Endothelial cell of umbilical vein (primary cell): ENCODE results near the gene LRSAM1. TPM values are rescaled to one million over a fixed set of nuclear protein-coding genes. Genes with fewer than 3 reads are reported as not detected.
A peak's percentile ranks its signal among the peaks of the same experiment; 100 is the strongest.

Experiments used
- BruUV-seq: library from RNA; stranded (reverse); fragments of 400-500 nt; replicated peaks from 2 replicates; lab custom pipeline; 2021; lab: Mats Ljungman, UMichigan
- CTCF ChIA-PET: fragments of 300-600, 350-600 bp; sonication (Branson Sonifier 250); formaldehyde crosslinking; loops from one replicate; lab custom pipeline; 2021; ENCODE audit warnings: antibody characterized with exemption, inconsistent platforms; lab: Charles Lee
- POLR2A ChIA-PET: fragments of 300-600, 350-600 bp; sonication (Branson Sonifier 250); formaldehyde crosslinking; loops from one replicate; lab custom pipeline; 2021; ENCODE audit warnings: antibody characterized with exemption, inconsistent platforms; lab: Charles Lee
- DNase-seq: peaks from one replicate; pipeline ENCODE4 v3.0.0-alpha.2; 2011; ENCODE audit warnings: low read depth, low spot score
- FAIRE-seq: peaks from 2 replicates; lab custom pipeline; 2011; peaks lifted over from hg19 to GRCh38; lab: Jason Lieb, UNC
- H2AFZ ChIP-seq: 2 replicates; pipeline ENCODE4 v1.6.0; 2012; ENCODE audit warnings: low read depth, low read length, control low read depth, inconsistent platforms
- H3K27ac ChIP-seq: 2 replicates; pipeline ENCODE4 v1.5.1; 2011; ENCODE audit warnings: low read depth, mild to moderate bottlenecking, control low read depth, low read length, moderate library complexity; ENCODE audit not compliant: insufficient read depth
- H3K27me3 ChIP-seq, 2 experiments: 2 replicates each; pipeline versions ENCODE4 v1.6.0 to v1.6.1; 2011; ENCODE audit warnings: low read length in 2 of 2, mixed read lengths in 1 of 2; ENCODE audit not compliant: control insufficient read depth in 2 of 2, insufficient read depth in 2 of 2
- H3K36me3 ChIP-seq, 2 experiments: 2 replicates in 1 of 2; 3 replicates in 1 of 2; pipeline ENCODE4 v1.5.1; 2011; ENCODE audit warnings: low read length in 2 of 2, mild to moderate bottlenecking in 1 of 2, moderate library complexity in 1 of 2; ENCODE audit not compliant: control insufficient read depth in 2 of 2, insufficient read depth in 2 of 2; ENCODE audit errors: extremely low read depth in 1 of 2
- H3K4me1 ChIP-seq: 3 replicates; pipeline ENCODE4 v1.5.1; 2011; ENCODE audit warnings: mild to moderate bottlenecking, low read length; ENCODE audit not compliant: control insufficient read depth, insufficient read depth; ENCODE audit errors: extremely low read depth
- H3K4me2 ChIP-seq: 2 replicates; pipeline ENCODE4 v1.6.1; 2011; ENCODE audit warnings: low read length, control low read depth, mixed read lengths; ENCODE audit not compliant: insufficient read depth
- H3K4me3 ChIP-seq, 3 experiments: fragments of 200-600 bp in 1 of 3; sonication (generic), shearing (Covaris generic) in 1 of 3; replicated peaks in 1 of 3; 2 replicates each; pipeline ENCODE4 v1.5.1; 2011 to 2016; ENCODE audit warnings: control low read depth in 3 of 3, low read length in 3 of 3, mild to moderate bottlenecking in 2 of 3, inconsistent platforms in 1 of 3, low read depth in 1 of 3, moderate library complexity in 1 of 3; ENCODE audit not compliant: insufficient read depth in 1 of 3
- H3K79me2 ChIP-seq: 2 replicates; pipeline ENCODE4 v1.6.0; 2012; ENCODE audit warnings: low read length, inconsistent platforms; ENCODE audit not compliant: control insufficient read depth, insufficient read depth
- H3K9ac ChIP-seq: replicated peaks from 2 replicates; pipeline ENCODE3; 2011; ENCODE audit warnings: low read length, control low read depth; ENCODE audit not compliant: insufficient read depth; ENCODE audit errors: extremely low read depth
- H3K9me1 ChIP-seq: replicated peaks from 3 replicates; pipeline ENCODE4 v1.6.0; 2011; ENCODE audit warnings: mild to moderate bottlenecking, low read length; ENCODE audit not compliant: control insufficient read depth, insufficient read depth; ENCODE audit errors: extremely low read depth
- H3K9me3 ChIP-seq: replicated peaks from 2 replicates; pipeline ENCODE4 v1.5.1; 2012; ENCODE audit warnings: low read length, inconsistent platforms; ENCODE audit not compliant: control insufficient read depth, insufficient read depth
- H4K20me1 ChIP-seq: replicated peaks from 2 replicates; pipeline ENCODE3; 2011; ENCODE audit warnings: mild to moderate bottlenecking, low read length; ENCODE audit not compliant: control insufficient read depth, insufficient read depth; ENCODE audit errors: extremely low read depth
- EZH2 ChIP-seq: IDR thresholded peaks from 2 replicates; pipeline ENCODE4 v1.6.1; 2012; ENCODE audit warnings: borderline replicate concordance, low read depth, mild to moderate bottlenecking, moderate library complexity, low read length, inconsistent platforms; ENCODE audit not compliant: severe bottlenecking
- FOS ChIP-seq: IDR thresholded peaks from 2 replicates; pipeline ENCODE4 v1.6.1; 2011; ENCODE audit warnings: mild to moderate bottlenecking, low read length, moderate library complexity, borderline replicate concordance; ENCODE audit not compliant: insufficient read depth
- GATA2 ChIP-seq: IDR thresholded peaks from 2 replicates; pipeline ENCODE4 v1.7.0; 2011; ENCODE audit warnings: low read depth, mild to moderate bottlenecking, moderate library complexity, mixed read lengths, low read length; ENCODE audit not compliant: insufficient read length, insufficient read depth
- JUN ChIP-seq: IDR thresholded peaks from 2 replicates; pipeline ENCODE4 v1.6.1; 2011; ENCODE audit warnings: borderline replicate concordance, low read depth; ENCODE audit not compliant: insufficient read length, insufficient read depth
- MYC ChIP-seq: IDR thresholded peaks from one replicate; pipeline ENCODE4 v1.6.1; 2011; ENCODE audit warnings: mild to moderate bottlenecking, low read depth, low read length
- POLR2A ChIP-seq: IDR thresholded peaks from 2 replicates; pipeline ENCODE4 v1.6.1; 2012; ENCODE audit warnings: low read depth, mild to moderate bottlenecking, control low read depth, low read length
- POLR2AphosphoS5 ChIP-seq: IDR thresholded peaks from 2 replicates; pipeline ENCODE4 v1.6.1; 2012; ENCODE audit warnings: low read depth, mild to moderate bottlenecking, control low read depth, low read length, moderate library complexity; ENCODE audit not compliant: insufficient read depth
- dilution Hi-C: fragments of 300-500 bp; cut with MboI; formaldehyde crosslinking; loops from one replicate; pipeline ENCODE4 v1.15.0; 2019; ENCODE audit warnings: low sequenced_read_pairs; ENCODE audit not compliant: extremely low pct_ligation_motif_present
- intact Hi-C: fragments of 100-400 bp; cut with micrococcal nuclease; formaldehyde crosslinking; loops from one replicate; pipeline ENCODE4 v1.10.0; 2022
- polyA plus RNA-seq, 4 experiments: library from polyadenylated mRNA; depleted of rRNA in 3 of 4; stranded (reverse) in 3 of 4; unstranded in 1 of 4; fragments of >200 nt; gene quantifications; 2 replicates each; pipeline versions ENCODE4 v1.2.1 to v1.2.3, GENCODE V29; 2011 to 2012; ENCODE audit warnings: missing spikeins in 1 of 4
- total RNA-seq: library from RNA; stranded (reverse); gene quantifications from 2 replicates; pipeline ENCODE4 v1.2.3, GENCODE V29; 2021
- TF ChIP-seq, protein P1 (sequence below): IDR thresholded peaks from 2 replicates; pipeline ENCODE4 v1.6.1; 2011; ENCODE audit not compliant: insufficient read depth, insufficient read length
- TF ChIP-seq, protein P2 (sequence below), 2 donors: IDR thresholded peaks; 1 replicate in 1 of 2; 2 replicates in 1 of 2; pipeline ENCODE4 v1.5.1; 2011; ENCODE audit warnings: low read length in 2 of 2, mild to moderate bottlenecking in 2 of 2, moderate library complexity in 2 of 2, control low read depth in 1 of 2, inconsistent platforms in 1 of 2, low read depth in 1 of 2; ENCODE audit not compliant: insufficient read depth in 1 of 2; ENCODE audit errors: extremely low read depth in 1 of 2

The LRSAM1 gene
- total and polyA plus RNA-seq, 2 donors (not counting 3 experiments of a cell fraction or from before 2014, with no cell fraction given) = 10.8 to 18.9 TPM

GRCh38 chr9:127423476-127423933 lies 27.8 kb upstream of the LRSAM1 start:
- TF ChIP-seq MYC (no peak), EZH2 (no peak), FOS (no peak), GATA2 (no peak), POLR2AphosphoS5 (no peak), JUN (no peak), POLR2A (no peak)
- TF ChIP-seq, protein P1, sequence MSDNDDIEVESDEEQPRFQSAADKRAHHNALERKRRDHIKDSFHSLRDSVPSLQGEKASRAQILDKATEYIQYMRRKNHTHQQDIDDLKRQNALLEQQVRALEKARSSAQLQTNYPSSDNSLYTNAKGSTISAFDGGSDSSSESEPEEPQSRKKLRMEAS = no peak
- TF ChIP-seq, protein P2, sequence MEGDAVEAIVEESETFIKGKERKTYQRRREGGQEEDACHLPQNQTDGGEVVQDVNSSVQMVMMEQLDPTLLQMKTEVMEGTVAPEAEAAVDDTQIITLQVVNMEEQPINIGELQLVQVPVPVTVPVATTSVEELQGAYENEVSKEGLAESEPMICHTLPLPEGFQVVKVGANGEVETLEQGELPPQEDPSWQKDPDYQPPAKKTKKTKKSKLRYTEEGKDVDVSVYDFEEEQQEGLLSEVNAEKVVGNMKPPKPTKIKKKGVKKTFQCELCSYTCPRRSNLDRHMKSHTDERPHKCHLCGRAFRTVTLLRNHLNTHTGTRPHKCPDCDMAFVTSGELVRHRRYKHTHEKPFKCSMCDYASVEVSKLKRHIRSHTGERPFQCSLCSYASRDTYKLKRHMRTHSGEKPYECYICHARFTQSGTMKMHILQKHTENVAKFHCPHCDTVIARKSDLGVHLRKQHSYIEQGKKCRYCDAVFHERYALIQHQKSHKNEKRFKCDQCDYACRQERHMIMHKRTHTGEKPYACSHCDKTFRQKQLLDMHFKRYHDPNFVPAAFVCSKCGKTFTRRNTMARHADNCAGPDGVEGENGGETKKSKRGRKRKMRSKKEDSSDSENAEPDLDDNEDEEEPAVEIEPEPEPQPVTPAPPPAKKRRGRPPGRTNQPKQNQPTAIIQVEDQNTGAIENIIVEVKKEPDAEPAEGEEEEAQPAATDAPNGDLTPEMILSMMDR (IDR thresholded peaks at IDR 0.05; ENCODE audit: extremely low read depth in 1 of 2, insufficient read depth in 1 of 2, low read depth in 1 of 2, low read length in 2 of 2) = no peak
- Histone ChIP-seq H3K4me2 (peak overlapping the region; percentile 97), H3K9me3 (no peaks in the 10 kb centered on the region), H2AFZ (peak overlapping the region; percentile 94), H3K9me1 (no peaks in the 10 kb centered on the region), H3K9ac (peak overlapping the region; percentile 92), H3K4me1 (peaks cover 25% of the 10 kb centered on the region), H3K4me3 (peak overlapping the region; percentile 54 to 90 (median 62)), H3K79me2 (peaks cover 42% of the 10 kb centered on the region), H3K27me3 (no peaks in the 10 kb centered on the region), H3K27ac (peak overlapping the region; percentile 79), H3K36me3 (no peaks in the 10 kb centered on the region), H4K20me1 (no peaks in the 10 kb centered on the region)
- dilution Hi-C loops (no loop called here), intact Hi-C loops (no loop called here)
- DNase-seq = no peak
- BruUV-seq = TSS peak; percentile 72
- ChIA-PET POLR2A (interaction anchor here (0.5 to 1.4 kb wide), 2 partner anchors 14 to 199 kb away, joined by 3 to 5 read pairs; no protein-coding TSS in a partner anchor), CTCF (interaction anchor here (0.8 to 1.9 kb wide), 6 partner anchors 8 to 209 kb away, joined by 3 to 11 read pairs (median 4); partner anchors contain the start of genes LRSAM1 and RPL12)
- FAIRE-seq = no peak
